Ramos (cell line): ENCODE measurements around the gene FREY1.

ENCODE experiments used
- in situ Hi-C: fragments of 300-500 bp; cut with MboI; formaldehyde crosslinking; loops from one replicate; pipeline ENCODE4 v1.14.3; 2022; ENCODE audit warnings: low sequenced_read_pairs; ENCODE audit not compliant: unreplicated experiment

FREY1 gene

DNA sequence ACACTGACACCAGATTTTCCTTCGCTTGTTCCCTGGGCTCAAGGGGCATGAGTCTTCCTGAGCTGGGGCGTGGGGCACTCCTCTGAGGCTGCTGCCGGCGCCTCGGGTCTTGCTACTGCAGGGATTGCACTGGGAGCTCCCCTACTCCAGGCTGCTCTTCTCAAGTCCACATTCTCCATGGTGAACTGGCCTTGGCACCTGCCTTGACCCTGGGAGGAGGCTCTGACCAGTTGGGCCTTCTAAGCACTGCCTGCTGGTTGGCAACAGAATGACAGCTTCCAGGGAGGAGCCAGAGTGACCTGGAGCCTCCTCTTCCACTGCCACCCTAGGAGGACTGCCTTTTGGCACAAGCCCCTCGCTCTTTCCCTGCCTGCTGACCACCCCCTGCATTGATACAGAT lies 9.5 kb downstream of the FREY1 start:
- in situ Hi-C loops: no loop called here

DNA sequence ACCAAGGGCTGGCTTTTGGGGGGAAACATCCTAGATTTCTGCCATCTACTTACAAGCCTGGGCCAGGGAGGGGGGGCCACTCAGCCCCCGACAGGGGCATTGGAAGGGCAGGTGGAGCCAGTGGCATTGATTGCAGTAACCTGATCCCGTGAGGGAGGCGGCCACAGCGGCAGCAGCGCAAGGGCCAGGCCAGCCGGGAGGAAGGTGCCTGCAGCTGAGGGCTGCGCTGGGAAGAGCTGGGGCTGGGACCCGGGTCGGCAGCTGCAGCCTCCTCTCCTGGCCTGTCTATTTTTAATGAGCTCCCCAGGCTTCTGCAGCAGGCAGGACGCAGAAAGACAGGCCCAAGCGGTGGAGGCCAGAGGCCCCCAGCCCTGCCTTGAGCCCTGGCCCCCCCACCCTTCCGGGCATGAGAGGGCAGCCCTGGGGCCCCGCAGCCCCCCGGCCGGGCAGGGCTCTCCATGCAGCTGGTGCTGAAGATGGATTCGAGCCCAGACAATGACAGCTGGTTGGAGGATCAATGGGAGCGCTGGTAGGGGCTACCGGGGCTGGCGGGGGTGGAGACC lies 10.6 kb downstream of the FREY1 start:
- in situ Hi-C loops: no loop called here

DNA sequence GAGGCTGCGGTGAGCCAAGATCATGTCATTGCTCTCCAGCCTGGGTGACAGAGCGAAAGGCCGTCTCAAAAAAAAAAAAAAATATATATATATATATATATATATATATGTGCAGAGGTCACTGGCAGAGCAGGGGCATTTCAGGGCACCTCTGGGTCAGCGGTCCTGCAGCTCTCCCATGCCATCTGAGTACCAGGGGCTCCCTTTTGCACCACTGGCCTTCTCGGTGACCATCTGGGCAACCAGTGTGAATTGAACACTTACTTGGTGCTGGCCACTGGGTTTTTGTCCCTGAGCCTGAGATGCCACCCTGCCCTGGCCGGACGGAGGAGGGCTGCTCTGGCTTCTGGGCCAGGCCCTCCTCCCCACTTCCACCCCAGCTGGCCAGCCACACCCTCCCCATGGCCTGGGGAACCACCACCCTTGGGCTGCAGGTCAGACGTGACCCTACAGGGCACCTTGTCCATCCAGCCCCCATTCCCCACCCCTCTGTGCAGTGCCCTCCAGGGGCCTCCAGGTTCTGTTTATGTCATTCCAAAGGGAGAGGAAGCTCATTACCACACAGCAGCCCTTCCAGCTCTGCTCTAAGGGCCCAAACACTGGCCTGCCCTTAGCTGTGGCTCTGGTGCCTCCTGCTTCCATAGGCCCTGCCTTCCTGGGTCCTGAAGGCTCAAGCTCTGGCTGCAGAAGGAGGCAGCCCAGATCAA lies 11.4 kb downstream of the FREY1 start:
- in situ Hi-C loops: no loop called here

DNA sequence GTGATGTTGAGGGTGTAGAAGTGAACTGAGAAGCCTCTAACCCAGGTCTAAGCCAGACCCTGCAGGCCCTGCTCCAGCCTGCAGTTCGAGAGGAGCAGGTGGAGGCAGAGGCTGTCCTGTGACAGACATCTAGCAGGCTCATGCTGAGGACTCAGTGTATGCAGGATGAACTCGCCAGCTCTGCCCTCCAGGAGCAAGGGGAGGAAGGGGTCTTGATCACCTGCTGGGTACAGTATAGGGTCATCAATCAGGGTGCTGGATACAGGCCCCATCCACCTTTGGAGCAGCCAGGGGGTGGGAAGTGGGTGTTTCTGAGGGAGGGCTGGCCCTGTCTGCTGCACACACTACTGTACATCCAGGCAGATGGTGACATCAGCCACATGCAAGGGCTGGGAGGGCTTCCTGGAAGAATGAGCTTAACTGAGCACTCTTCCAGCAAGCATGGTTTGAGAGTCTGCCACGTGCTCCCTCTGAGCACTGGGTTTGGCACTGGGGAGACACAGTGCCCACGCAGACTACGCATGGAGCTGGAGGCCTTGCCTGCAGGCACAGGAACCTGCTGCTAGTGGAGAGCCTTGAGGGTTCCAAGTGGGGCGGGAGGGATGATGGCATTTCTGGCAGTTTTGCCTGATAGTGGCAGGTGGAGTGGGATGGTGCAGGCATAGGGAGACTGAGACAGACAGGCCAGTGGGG lies 12.4 kb downstream of the FREY1 start:
- in situ Hi-C loops: no loop called here

DNA sequence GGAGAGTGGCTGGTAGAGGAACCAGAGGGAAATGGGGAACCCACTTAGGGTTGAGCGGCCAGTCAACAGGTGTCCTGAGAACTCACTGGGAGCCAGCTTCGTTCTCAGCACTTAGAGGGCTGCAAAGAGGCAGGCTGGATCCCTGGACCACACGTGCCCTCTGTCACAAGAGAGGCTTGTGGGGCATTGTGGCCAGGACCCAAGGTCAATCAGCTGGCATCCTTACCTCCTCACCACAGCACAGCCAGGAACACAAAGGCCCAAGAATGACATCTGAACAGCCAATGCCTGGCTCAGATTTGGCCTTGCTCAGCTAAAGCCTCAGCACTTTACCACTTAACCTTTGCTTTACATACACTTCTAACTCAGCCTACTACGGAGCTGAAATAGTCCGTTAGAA lies 14.2 kb downstream of the FREY1 start:
- in situ Hi-C loops: no loop called here

DNA sequence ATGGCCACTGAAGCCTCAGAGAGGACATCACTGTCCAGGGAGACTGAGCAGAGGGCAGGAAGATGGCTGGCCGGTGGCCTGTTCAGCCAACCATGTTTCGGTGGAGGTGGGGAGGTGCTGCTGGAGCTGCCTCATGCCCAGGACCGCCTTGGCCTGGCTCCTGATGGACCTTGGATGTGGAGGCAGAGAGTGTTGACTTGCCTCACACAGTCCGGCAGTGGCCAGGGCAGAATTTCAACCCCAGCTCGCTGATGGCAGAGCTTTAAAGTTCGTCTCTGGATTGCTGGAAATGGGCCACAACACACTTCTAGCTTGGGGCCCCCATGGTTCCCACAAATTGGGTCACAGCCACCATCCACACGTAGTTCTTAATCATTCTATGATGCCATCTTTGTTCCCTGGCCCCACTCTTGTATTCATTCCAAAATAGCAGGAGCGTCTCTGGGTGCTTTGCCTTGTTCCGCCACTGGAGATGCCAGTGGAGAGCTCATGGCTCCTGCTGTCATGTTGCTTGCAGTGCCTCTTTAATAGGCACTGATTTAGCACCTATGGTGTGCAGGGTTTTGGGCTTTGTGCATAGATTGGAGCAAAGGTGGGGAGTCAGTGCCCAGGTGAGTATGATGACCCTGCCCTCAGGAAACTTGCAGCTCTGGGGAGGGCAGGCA lies 16.1 kb downstream of the FREY1 start:
- in situ Hi-C loops: no loop called here

DNA sequence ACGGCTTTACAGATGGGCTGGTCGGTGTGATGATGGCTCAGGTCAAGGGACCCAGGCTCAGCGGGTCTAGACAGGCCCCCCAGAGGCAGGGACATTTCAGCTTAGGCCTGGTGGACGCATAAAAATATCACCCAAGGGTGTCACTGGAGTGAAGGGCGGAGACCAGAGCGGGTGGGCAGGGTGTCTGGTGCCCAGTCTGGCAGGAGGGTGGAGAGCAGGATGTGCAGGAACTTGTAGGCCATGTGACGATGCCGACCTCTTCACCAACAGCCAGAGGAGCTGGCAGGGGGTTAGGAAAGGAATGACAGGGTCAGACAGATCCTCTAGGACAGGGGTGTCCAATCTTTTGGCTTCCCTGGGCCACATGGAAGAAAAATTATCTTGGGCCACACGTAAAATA lies 17.1 kb downstream of the FREY1 start:
- in situ Hi-C loops: no loop called here

DNA sequence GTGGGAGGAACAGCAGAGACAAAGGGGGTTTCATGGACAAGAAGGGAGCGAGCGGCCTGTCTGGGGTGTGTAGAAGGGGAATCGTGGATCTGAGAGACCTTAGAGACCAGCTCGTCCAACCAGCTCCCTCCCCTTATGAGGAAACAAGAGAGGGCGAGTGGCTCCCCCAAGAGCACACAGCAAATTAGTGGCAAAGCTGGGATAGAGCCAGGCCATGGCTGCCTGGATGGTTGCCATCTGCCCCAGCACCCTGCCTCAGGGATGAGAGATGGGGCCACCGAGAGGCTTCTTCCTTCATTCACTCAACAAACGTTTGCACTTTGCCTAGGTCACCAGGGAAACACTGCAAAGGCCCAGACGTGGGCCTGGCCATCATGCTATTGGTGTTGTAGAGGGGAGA lies 17.5 kb downstream of the FREY1 start:
- in situ Hi-C loops: no loop called here

DNA sequence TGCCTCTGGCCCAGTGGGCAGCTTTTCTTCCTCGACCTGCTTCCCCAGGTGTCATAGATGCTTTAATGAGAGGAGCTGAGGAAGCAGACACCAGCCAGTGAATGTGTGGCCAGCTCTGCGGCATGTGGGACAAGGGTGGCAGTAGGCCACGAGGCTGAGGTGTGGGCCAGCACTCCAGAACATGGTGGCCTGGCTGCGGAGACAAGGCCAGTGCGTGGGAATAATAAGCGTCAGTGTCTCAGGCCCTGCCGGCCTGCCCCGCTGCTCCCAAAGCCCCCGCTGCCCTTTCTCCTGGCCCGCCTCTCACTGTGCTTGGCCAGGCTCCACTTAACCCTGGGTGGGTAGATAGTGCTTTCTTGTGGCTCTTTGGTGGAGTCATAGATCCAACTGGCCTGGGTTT lies 19.5 kb downstream of the FREY1 start:
- in situ Hi-C loops: no loop called here

DNA sequence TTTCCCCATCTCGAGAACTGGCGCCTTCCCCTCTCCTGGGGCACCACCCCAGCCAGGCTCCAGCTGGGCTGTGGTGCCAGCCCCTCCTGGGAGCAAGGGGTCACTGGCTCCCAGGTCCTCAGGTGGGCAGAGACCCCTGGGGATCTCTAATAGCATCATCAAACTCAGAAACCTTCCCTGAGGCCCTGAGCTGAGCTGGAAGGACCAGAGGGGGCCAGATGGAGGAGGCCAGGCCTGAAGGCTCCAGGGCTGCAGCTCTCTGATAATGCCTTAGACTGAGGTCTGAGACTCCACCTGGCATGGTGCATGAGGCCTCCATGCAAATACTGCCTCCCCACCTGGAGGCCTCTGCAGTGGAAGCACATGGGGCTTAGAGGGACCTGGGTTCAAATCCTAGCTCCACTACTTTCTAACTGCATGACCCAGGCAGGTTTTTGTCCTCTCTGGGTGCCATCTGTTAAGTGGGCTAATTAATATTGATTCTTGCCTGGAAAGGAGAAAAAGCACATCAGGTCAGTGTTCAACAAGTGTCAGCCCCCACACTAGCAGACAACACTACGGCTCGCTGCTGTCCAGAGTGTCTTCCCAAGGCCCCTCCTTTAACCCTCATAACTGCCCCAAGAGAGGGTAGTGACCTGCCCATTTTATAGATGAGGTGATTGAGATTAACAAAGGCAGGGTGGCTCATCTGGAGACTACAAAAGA lies 20.1 kb downstream of the FREY1 start:
- in situ Hi-C loops: no loop called here

DNA sequence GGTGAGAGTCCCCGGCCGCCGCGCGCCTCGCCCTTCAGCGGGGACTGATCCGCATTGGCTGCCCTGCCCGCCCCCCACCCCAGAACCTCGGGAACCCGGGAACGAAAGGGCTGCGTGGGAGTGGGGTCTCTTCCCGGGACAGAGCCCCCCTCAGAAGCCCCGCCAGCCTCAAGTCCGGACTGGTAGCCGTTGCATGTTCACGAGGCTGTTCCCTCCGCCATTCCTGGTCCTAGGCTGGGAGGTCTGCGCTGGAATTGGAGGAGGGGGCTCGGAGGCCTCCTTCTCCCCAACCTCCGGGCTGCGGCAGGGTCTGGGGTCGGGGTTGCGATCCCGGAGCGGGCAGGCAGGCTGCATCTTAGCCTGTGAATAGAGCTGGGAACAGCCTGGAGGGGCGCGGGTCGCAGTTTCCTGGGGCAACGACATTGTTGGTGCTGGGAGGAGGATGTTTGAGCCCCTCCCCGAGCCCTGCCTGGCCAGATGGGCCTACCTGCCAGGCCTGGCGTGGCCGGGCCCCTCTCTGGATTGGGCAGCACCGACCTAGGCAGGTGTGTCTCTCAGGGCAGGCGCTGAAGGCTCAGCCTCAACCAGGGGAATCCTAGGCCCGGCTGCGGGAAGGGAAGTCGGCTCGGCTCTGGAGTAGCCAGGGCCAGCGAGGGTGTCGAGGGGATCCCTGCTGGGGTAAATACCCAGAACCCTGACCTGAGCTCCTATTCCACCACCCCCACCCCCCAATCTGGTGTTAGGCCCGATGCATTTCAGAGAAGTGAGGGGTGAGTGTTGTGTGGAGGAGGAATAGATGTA lies 20.9 kb downstream of the FREY1 start:
- in situ Hi-C loops: no loop called here

DNA sequence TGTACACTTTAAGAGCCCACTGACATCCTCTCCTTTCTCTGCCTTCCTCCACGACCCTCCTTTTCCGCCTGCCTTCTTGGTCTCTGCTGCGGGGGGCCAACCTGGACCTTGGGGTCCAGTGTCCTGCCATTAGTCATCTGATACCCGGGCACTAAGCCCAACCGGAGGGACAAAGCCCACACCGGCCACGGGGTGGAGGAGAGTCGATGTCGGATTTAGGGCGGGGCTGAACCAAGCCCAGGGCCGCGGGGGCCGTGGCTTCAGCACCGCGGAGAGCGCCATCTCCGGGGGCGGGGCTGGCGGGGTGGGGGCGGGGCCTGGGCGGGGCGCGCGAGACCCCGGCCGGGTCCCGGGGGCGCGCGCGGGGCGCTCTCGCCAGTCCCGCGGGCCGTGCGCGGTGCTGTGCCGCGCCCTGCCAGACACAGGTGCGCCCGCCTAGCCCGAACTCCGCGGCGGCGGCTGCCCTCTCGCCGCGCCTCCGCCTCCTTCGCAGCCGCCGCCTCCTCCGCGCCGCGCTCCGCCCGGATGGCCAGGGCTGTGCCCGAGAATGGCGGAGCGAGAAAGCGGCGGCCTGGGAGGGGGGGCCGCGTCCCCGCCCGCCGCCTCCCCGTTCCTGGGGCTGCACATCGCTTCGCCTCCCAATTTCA lies 21.7 kb downstream of the FREY1 start, which contains the start of gene MAPK8IP1:
MAPK8IP1 (plus strand) TSS at position 378 of the 647 bp plus-strand sequence; CDS start at position 548, 170 bp downstream.
- in situ Hi-C loops: no loop called here

DNA sequence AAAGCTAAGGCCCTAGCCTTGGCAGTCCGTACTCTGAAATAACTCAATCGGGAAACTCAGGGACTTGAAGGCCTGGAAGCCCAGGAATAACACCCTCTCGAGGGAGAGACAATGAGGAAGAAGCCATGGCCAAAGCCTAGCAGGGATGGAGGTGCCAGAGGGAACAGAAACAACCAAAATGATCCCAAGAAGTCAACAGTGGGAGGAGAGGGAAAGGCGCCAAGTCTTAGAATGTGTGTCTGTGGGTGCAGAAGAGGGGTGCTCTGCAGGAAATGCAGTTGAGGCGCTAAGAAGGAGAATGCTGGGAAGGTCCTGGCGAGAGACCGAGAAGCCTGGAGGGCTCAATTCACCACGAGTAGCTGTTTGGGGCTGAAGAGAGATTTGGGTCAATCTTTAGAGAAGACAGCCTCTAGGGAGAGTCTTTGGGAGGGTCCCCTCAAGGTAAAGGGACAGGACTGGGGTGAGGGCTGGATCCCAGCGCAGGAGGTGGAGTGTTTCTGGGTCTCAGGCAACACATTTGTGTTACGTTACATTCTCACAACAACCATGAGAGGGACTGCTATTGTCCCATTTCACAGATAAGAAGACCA lies 22.4 kb downstream of the FREY1 start:
- in situ Hi-C loops: no loop called here

DNA sequence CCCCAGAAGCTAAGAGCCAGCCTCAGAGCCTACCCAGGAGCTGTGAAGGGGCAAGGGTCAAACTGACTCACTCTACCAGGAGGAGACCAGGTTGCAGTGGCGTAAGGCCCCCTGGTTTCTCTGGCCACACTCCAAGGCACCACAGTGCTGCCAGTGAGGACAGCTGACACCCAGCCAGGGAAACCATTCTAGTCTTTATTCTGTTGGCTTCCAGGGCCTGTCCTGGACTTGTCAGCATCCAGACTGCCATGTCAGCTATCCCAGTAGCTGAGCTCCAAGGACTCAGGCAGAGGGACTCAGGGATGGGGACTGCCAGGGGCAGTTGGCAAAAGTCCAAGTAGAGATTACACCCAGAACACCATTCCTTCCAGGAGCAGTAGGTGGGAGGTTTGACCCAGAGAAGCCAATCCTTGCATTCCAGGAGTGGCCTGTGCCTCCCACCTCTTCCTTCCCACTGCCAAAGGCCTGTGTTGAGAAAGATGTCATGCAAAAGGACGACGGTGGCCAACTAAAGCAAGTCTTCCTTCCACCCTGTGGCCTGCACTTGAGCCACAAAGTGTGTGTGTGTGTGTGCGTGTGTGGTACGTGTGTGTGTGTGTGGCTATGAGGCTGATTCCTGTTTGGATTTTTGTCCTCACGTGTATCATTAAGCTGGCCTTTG lies 25.2 kb downstream of the FREY1 start:
- in situ Hi-C loops: no loop called here

DNA sequence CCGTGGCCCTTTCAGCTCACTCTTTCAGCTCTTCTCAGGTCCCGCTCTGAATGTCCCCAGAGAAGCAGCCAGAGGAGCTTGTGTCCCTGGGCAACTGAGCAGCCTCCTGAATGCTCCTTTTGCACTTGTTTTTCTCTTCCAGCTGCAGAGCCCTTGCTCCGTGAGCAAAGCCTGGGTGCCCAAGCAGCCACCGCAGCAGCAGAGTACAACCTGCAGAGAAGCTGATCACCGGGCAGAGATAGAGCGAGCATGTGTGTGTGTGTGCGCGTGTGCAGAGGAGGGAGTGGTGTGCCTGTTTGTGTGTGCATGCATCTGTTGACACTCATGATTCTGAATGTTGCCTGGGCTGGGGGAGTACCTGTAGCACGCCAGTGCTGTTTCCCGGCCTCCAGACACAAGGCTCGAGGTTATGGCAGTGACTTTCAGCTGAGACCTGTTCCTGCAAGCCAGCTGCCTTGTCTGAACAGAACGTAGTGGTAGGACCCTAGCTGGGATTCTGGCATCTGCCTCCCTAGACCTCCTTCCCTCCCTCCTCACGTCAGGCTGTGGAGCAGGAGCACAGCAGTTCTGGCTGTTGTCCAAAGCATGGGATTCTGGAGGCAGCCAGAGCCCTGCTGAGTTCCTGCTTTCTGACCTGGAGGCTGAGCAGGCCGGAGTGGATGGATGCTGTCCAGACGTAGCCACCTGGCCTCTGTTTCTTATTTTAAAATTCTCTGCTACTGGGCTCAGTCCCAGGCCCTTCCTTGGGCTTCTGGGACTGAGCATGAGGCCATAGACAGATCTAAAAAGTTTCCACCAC lies 26.1 kb downstream of the FREY1 start:
- in situ Hi-C loops: no loop called here

DNA sequence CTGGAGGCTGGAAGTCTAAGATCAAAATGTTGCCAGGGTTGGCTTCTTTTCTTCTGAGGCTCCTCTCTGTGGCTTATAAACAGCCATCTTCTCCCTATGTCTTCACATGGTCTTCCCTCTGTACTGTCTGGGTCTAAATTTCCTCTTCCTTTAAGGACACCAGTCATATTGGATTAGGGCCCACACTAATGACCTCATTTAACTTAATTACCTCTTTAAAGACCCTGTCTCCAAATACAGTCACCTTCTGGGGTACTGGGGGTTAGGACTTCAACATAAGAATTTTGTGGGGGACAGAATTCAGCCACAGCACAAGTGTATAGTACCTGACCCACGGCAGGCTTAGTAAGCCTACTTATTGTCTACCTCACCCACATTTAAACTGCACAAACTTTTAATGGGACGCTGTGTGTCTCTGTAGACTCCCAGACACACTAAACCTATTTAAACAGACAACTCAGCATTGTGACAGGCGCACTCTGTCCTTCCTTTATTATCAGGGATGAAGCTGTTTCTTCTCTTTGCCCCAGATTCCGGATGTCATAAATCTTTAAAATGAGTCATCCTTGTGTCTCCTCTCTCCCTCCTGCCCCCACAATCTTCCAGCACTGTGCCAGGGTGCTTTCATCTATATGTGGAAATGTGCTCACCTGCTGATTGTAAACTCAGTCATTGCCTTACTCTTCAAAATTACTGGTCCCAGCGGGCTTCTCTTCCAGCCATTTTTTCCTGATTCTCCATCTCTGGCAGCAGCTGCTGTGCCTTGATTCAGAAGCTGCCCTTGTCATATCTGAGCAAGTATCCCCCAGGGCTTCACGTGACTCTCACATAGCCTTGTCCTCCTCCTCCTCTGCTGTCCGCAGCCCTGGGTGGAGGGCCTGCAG lies 27.0 kb downstream of the FREY1 start:
- in situ Hi-C loops: no loop called here

DNA sequence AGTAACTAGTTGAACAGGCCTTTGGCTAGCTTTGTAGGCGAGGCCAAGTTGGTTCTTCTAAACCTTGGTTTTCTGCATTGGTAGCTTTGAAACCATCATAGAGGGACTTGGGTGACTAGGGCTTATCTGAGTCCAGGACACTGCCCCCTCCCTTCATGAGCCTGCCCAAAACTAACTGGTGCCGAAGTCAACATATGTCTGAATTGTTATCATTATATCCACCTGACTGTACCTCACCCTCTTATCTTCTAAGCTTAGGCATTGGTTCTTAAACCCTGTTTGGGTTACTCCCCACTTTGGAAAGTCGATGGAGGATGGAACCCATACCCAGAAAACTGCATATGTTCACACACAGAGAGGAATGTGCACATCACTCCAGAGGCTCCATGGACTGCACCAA lies 29.2 kb downstream of the FREY1 start:
- in situ Hi-C loops: no loop called here
